HG03558 (cell line): ENCODE measurements around the gene GLO1.

Experiments
- ATAC-seq: cut with Tn5 transposase; IDR thresholded peaks from one replicate; pipeline ENCODE4 v1.9.1; 2021; ENCODE audit warnings: moderate number of reproducible peaks; ENCODE audit not compliant: unreplicated experiment; ENCODE audit errors: extremely low read depth

GLO1 gene

GRCh38 chr6:38631186-38631783 is 71.7 kb downstream of the GLO1 start:
- ATAC-seq, result no peak
